HCT116 (cell line): Measurements from ENCODE around the gene KDM2B. TPM values are rescaled to one million over a fixed set of nuclear protein-coding genes. Genes with fewer than 3 reads are reported as not detected.

Source experiments
- ATAC-seq: fragments of 200-7000 bp; cut with Tn5 transposase; 2 replicates; pipeline ENCODE4 v1.9.1; 2020; ENCODE audit warnings: mild to moderate bottlenecking, moderate library complexity
- BruUV-seq: library from RNA; stranded (reverse); fragments of 400-500 nt; replicated peaks from 2 replicates; lab custom pipeline; 2021; lab: Mats Ljungman, UMichigan
- CTCF ChIA-PET: fragments of 300-600 bp; sonication (Branson Sonifier 250); formaldehyde crosslinking; loops from one replicate; lab custom pipeline; 2021; ENCODE audit warnings: antibody characterized with exemption; lab: Charles Lee
- POLR2A ChIA-PET: fragments of 300-600, 350-600 bp; sonication (Branson Sonifier 250); formaldehyde crosslinking; loops from one replicate; lab custom pipeline; 2021; ENCODE audit warnings: antibody characterized with exemption; lab: Charles Lee
- RAD21 ChIA-PET, 2 experiments: fragments of 300-600 bp; sonication (Branson Sonifier 250); formaldehyde crosslinking; loops; one replicate each; lab custom pipeline; 2023; ENCODE audit warnings: low total read pairs in 2 of 2; ENCODE audit not compliant: uncharacterized antibody in 2 of 2, unreplicated experiment in 2 of 2, low non-redundant PET in 1 of 2; lab: Charles Lee
- DNase-seq: peaks from one replicate; pipeline ENCODE4 v3.0.0-alpha.2; 2010; ENCODE audit warnings: low read depth, low spot score
- H2AFZ ChIP-seq: fragments of 200-600 bp; shearing (Covaris generic), sonication (generic); 2 replicates; pipeline ENCODE4 v1.6.1; 2017; ENCODE audit warnings: low read depth, mixed run types, mixed read lengths, antibody characterized with exemption, low read length; ENCODE audit not compliant: poor library complexity, severe bottlenecking
- H3K27ac ChIP-seq: 2 replicates; pipeline ENCODE4 v1.5.1; 2012; ENCODE audit warnings: low read depth, low read length
- H3K27me3 ChIP-seq: fragments of 200-600 bp; sonication (generic); 2 replicates; pipeline ENCODE4 v1.6.1; 2016; ENCODE audit warnings: mixed run types, low read length, mixed read lengths; ENCODE audit not compliant: insufficient read depth
- H3K36me3 ChIP-seq, 2 experiments: fragments of 200-500 bp in 1 of 2; fragments of 200-600 bp in 1 of 2; sonication (Bioruptor generic) in 1 of 2; sonication (generic) in 1 of 2; 2 replicates each; pipeline versions ENCODE4 v1.5.1 to v1.6.1; 2014 to 2016; ENCODE audit warnings: low read length in 2 of 2, inconsistent platforms in 1 of 2, mixed read lengths in 1 of 2, mixed run types in 1 of 2; ENCODE audit not compliant: insufficient read depth in 2 of 2, control insufficient read depth in 1 of 2
- H3K4me1 ChIP-seq, 2 experiments: fragments of 200-600 bp in 1 of 2; sonication (generic) in 1 of 2; 2 replicates each; pipeline versions ENCODE4 v1.5.1 to v1.6.1; 2012 to 2017; ENCODE audit warnings: low read length in 2 of 2, inconsistent platforms in 1 of 2, mild to moderate bottlenecking in 1 of 2, mixed read lengths in 1 of 2, mixed run types in 1 of 2, moderate library complexity in 1 of 2; ENCODE audit not compliant: insufficient read depth in 2 of 2, control insufficient read depth in 1 of 2
- H3K4me2 ChIP-seq: fragments of 200-600 bp; sonication (generic); 2 replicates; pipeline ENCODE4 v1.6.1; 2017; ENCODE audit warnings: mixed run types, low read length, mixed read lengths
- H3K4me3 ChIP-seq, 2 experiments: fragments of 200-600 bp in 1 of 2; sonication (generic) in 1 of 2; replicated peaks in 1 of 2; 2 replicates each; pipeline ENCODE4 v1.5.1; 2011 to 2016; ENCODE audit warnings: low read length in 2 of 2, control low read depth in 1 of 2, low read depth in 1 of 2, mild to moderate bottlenecking in 1 of 2, mixed read lengths in 1 of 2, mixed run types in 1 of 2
- H3K79me2 ChIP-seq: fragments of 200-600 bp; sonication (generic); 2 replicates; pipeline ENCODE4 v1.6.1; 2017; ENCODE audit warnings: mild to moderate bottlenecking, mixed run types, low read length, moderate library complexity, mixed read lengths; ENCODE audit not compliant: insufficient read depth
- H3K9ac ChIP-seq: fragments of 200-600 bp; sonication (generic); 2 replicates; pipeline ENCODE4 v1.6.1; 2016; ENCODE audit warnings: low read length, mixed read lengths
- H3K9me2 ChIP-seq: fragments of 200-600 bp; sonication (generic), shearing (Covaris generic); 2 replicates; pipeline ENCODE4 v1.6.1; 2017; ENCODE audit warnings: mixed run types, mild to moderate bottlenecking, moderate library complexity; ENCODE audit not compliant: insufficient read depth
- H3K9me3 ChIP-seq, 2 experiments: fragments of 200-500 bp in 1 of 2; fragments of 200-600 bp in 1 of 2; sonication (Bioruptor generic) in 1 of 2; sonication (generic) in 1 of 2; 2 replicates each; pipeline ENCODE4 v1.6.1; 2014 to 2017; ENCODE audit warnings: low read length in 2 of 2, mixed read lengths in 2 of 2, inconsistent platforms in 1 of 2, low read depth in 1 of 2, mild to moderate bottlenecking in 1 of 2, mixed run types in 1 of 2, moderate library complexity in 1 of 2; ENCODE audit not compliant: control insufficient read depth in 1 of 2, insufficient read depth in 1 of 2
- H4K20me1 ChIP-seq: fragments of 200-600 bp; sonication (generic), shearing (Covaris generic); 2 replicates; pipeline ENCODE4 v1.6.1; 2017; ENCODE audit warnings: mixed run types, mild to moderate bottlenecking, moderate library complexity; ENCODE audit not compliant: insufficient read depth
- CBX3 ChIP-seq: IDR thresholded peaks from 2 replicates; pipeline ENCODE4 v1.6.1; 2012; ENCODE audit warnings: low read depth
- CEBPB ChIP-seq: IDR thresholded peaks from 2 replicates; pipeline ENCODE4 v1.6.1; 2012; ENCODE audit warnings: low read depth
- EGR1 ChIP-seq: IDR thresholded peaks from 2 replicates; pipeline ENCODE4 v1.6.1; 2012; ENCODE audit warnings: low read depth
- EZH2phosphoT487 ChIP-seq: fragments of 200-600 bp; IDR thresholded peaks from 2 replicates; pipeline ENCODE4 v1.6.1; 2018; ENCODE audit warnings: antibody characterized with exemption, borderline replicate concordance
- FOSL1 ChIP-seq: IDR thresholded peaks from 2 replicates; pipeline ENCODE4 v1.6.1; 2012; ENCODE audit warnings: low read depth
- RAD21 ChIP-seq: IDR thresholded peaks from 2 replicates; pipeline ENCODE4 v1.6.1; 2012; ENCODE audit warnings: low read depth, mild to moderate bottlenecking
- SIN3A ChIP-seq: IDR thresholded peaks from 2 replicates; pipeline ENCODE4 v1.6.1; 2012; ENCODE audit warnings: low read depth
- SP1 ChIP-seq: IDR thresholded peaks from 2 replicates; pipeline ENCODE4 v1.6.1; 2012; ENCODE audit warnings: low read depth
- SRF ChIP-seq: IDR thresholded peaks from 2 replicates; pipeline ENCODE4 v1.6.1; 2012; ENCODE audit warnings: low read depth
- YY1 ChIP-seq: IDR thresholded peaks from 2 replicates; pipeline ENCODE4 v1.6.1; 2011; ENCODE audit warnings: low read length, low read depth, moderate library complexity, mild to moderate bottlenecking; ENCODE audit not compliant: insufficient replicate concordance; ENCODE audit errors: extremely low read depth
- ZNF274 ChIP-seq: fragments of 200-500 bp; sonication (Bioruptor generic); IDR thresholded peaks from 2 replicates; pipeline ENCODE4 v1.6.1; 2014; ENCODE audit warnings: mild to moderate bottlenecking, low read depth, low read length, inconsistent platforms
- intact Hi-C: fragments of 100-400 bp; cut with micrococcal nuclease; formaldehyde crosslinking; loops from 2 replicates; pipeline ENCODE4 v1.10.0; 2022
- total RNA-seq: library from RNA; stranded (reverse); gene quantifications from one replicate; pipeline ENCODE4 v1.2.1, GENCODE V29; 2021; ENCODE audit not compliant: unreplicated experiment
- TF ChIP-seq, protein P1 (sequence below): IDR thresholded peaks from 2 replicates; pipeline ENCODE4 v1.6.1; 2012; ENCODE audit warnings: low read depth
- TF ChIP-seq, protein P2 (sequence below): IDR thresholded peaks from 2 replicates; pipeline ENCODE4 v1.6.1; 2012
- TF ChIP-seq, protein P3 (sequence below): IDR thresholded peaks from 2 replicates; pipeline ENCODE4 v1.6.1; 2012

KDM2B gene
- total RNA-seq, 1 experiment from 2014 or later = 36.7 TPM

DNA sequence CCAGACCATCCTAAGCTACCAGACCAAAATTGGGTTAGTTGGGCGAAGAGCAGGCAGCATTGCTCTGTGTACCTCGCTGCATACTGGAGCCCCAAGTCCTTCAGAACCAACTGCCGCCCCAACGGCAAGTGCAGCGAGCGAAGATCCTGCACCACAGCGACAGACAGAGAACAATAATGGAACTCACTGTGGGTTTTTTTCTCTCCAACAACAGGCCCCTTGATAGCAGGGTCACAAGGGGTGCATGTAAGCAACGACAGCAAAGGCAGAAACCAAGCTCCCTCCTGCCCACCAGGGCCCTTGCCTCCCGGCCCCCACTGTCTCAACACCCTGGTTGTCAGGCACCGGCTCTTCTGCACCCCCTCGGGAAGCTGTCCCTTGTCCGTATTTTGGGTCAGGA, 141.9 kb downstream of the KDM2B start:
- BruUV-seq = no TSS peak
- Histone ChIP-seq H3K4me1 (peaks cover 0 to 3% of the 10 kb centered on the region in 2 experiments; a peak in 1 of 4 replicates), H4K20me1 (no peaks in the 10 kb centered on the region), H3K27ac (no peak overlapping the region), H3K27me3 (no peaks in the 10 kb centered on the region), H2AFZ (no peak overlapping the region), H3K4me2 (no peak overlapping the region), H3K79me2 (no peaks in the 10 kb centered on the region), H3K9me2 (no peaks in the 10 kb centered on the region), H3K9ac (no peak overlapping the region), H3K36me3 (peaks cover 26 to 47% of the 10 kb centered on the region in 2 experiments), H3K4me3 (no peak overlapping the region), H3K9me3 (peaks cover 3 to 6% of the 10 kb centered on the region in 2 experiments; a peak in 2 of 4 replicates)
- TF ChIP-seq ZNF274 = no peak
- TF ChIP-seq, protein P1, sequence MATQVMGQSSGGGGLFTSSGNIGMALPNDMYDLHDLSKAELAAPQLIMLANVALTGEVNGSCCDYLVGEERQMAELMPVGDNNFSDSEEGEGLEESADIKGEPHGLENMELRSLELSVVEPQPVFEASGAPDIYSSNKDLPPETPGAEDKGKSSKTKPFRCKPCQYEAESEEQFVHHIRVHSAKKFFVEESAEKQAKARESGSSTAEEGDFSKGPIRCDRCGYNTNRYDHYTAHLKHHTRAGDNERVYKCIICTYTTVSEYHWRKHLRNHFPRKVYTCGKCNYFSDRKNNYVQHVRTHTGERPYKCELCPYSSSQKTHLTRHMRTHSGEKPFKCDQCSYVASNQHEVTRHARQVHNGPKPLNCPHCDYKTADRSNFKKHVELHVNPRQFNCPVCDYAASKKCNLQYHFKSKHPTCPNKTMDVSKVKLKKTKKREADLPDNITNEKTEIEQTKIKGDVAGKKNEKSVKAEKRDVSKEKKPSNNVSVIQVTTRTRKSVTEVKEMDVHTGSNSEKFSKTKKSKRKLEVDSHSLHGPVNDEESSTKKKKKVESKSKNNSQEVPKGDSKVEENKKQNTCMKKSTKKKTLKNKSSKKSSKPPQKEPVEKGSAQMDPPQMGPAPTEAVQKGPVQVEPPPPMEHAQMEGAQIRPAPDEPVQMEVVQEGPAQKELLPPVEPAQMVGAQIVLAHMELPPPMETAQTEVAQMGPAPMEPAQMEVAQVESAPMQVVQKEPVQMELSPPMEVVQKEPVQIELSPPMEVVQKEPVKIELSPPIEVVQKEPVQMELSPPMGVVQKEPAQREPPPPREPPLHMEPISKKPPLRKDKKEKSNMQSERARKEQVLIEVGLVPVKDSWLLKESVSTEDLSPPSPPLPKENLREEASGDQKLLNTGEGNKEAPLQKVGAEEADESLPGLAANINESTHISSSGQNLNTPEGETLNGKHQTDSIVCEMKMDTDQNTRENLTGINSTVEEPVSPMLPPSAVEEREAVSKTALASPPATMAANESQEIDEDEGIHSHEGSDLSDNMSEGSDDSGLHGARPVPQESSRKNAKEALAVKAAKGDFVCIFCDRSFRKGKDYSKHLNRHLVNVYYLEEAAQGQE = no peak
- TF ChIP-seq, protein P2, sequence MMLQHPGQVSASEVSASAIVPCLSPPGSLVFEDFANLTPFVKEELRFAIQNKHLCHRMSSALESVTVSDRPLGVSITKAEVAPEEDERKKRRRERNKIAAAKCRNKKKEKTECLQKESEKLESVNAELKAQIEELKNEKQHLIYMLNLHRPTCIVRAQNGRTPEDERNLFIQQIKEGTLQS = no peak
- TF ChIP-seq SRF = no peak
- ChIA-PET POLR2A (no interaction called here), CTCF (no interaction called here), RAD21 (no interaction called here)
- DNase-seq = no peak
- intact Hi-C loops = no loop called here
- no peak for ATAC-seq

DNA sequence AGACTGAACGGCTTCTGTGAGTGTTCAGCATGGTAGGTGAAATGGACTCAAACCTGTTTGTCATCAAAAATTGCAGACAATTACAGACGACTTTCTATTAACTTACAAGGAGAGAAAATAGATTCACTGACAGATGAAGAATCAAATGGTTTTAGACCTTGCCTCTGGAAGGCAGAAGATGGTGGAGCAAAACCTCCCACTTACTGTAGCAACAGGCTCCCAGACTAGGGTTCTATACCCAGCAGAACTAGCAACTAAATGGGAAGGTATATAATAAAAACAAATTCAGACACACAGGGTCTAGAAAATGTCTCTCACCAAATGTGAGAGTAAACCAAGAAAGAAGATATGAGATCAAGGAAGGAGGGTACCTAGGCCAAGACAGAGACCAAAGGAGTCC, 144.1 kb downstream of the KDM2B start:
- no peak overlapping the region for H3K27ac ChIP-seq
- H2AFZ ChIP-seq = no peak overlapping the region
- peaks cover 3 to 6% of the 10 kb centered on the region in 2 experiments; a peak in 2 of 4 replicates for H3K9me3 ChIP-seq
- intact Hi-C loops = no loop called here
- H3K4me2 ChIP-seq = no peak overlapping the region
- H3K27me3 ChIP-seq = no peaks in the 10 kb centered on the region
- no peaks in the 10 kb centered on the region for H3K9me2 ChIP-seq
- BruUV-seq = no TSS peak
- ATAC-seq (no peak), DNase-seq (no peak)
- CTCF ChIA-PET = no interaction called here
- H3K79me2 ChIP-seq = no peaks in the 10 kb centered on the region
- no peak overlapping the region for H3K9ac ChIP-seq
- H3K36me3 ChIP-seq = peaks cover 29 to 51% of the 10 kb centered on the region in 2 experiments
- H3K4me3 ChIP-seq = no peak overlapping the region
- H3K4me1 ChIP-seq = no peaks in the 10 kb centered on the region
- RAD21 ChIA-PET = no interaction called here
- H4K20me1 ChIP-seq = no peaks in the 10 kb centered on the region
- POLR2A ChIA-PET = no interaction called here
- TF ChIP-seq SIN3A = no peak
- TF ChIP-seq FOSL1 = no peak
- no peak for TF ChIP-seq EZH2phosphoT487
- TF ChIP-seq EGR1 = no peak
- TF ChIP-seq RAD21 = no peak
- no peak for TF ChIP-seq ZNF274
- no peak for TF ChIP-seq CEBPB
- TF ChIP-seq CBX3 = no peak
- no peak for TF ChIP-seq SP1
- TF ChIP-seq, protein P1 = no peak
- no peak for TF ChIP-seq YY1
- TF ChIP-seq, protein P3, sequence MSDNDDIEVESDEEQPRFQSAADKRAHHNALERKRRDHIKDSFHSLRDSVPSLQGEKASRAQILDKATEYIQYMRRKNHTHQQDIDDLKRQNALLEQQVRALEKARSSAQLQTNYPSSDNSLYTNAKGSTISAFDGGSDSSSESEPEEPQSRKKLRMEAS = no peak
- no peak for TF ChIP-seq SRF
